ENCODE results near the gene FGD2. TPM values are rescaled to one million over a fixed set of nuclear protein-coding genes. Genes with fewer than 3 reads are reported as not detected.

Gene FGD2
- total and polyA plus RNA-seq, 2 of the 4 experiments (the other 2 are of a cell fraction) = 0.07 TPM; not detected in 1

- Histone ChIP-seq H3K4me3 (ENCODE audit: insufficient read depth, low read depth, low read length) (no peak overlapping the region), H3K9me3 (ENCODE audit: control insufficient read depth, insufficient read depth, low read length) (0 out of 2 replicates have a peak, but pooled peaks cover 2% of the 10 kb centered on the region), H2BK15ac (ENCODE audit: low read depth, low read length) (no peak overlapping the region), H3K56ac (ENCODE audit: extremely low read depth, insufficient read depth, low read length) (no peak overlapping the region), H2BK5ac (ENCODE audit: low read depth, low read length, poor library complexity, severe bottlenecking) (no peak overlapping the region), H3K79me1 (ENCODE audit: low read depth in 1 of 2, low read length in 2 of 2) (no peaks in the 10 kb centered on the region), H3K9me1 (ENCODE audit: insufficient read depth, low read length) (no peaks in the 10 kb centered on the region), H2AK5ac (ENCODE audit: low read depth, low read length) (no peak overlapping the region), H3K18ac (ENCODE audit: low read depth, low read length) (no peak overlapping the region), H3K4me2 (ENCODE audit: low read depth, low read length) (no peak overlapping the region), H2AFZ (replicated peaks; ENCODE audit: low read length, poor library complexity) (no peak overlapping the region), H3K36me3 (ENCODE audit: control insufficient read depth, insufficient read depth, low read length) (no peaks in the 10 kb centered on the region), H4K20me1 (ENCODE audit: insufficient read depth, low read length) (no peaks in the 10 kb centered on the region), H3K27ac (ENCODE audit: insufficient read depth, low read length) (no peak overlapping the region), H3K4me1 (ENCODE audit: control insufficient read depth, insufficient read depth, low read length) (peaks cover 2% of the 10 kb centered on the region; the same call in 1 of the 2 replicates), H3K27me3 (ENCODE audit: control insufficient read depth, insufficient read depth, low read length) (no peaks in the 10 kb centered on the region), H4K91ac (ENCODE audit: insufficient read depth, low read depth, low read length) (no peak overlapping the region), H2AK9ac (replicated peaks; ENCODE audit: low read depth, low read length, poor library complexity) (no peak overlapping the region), H2BK120ac (ENCODE audit: low read depth, low read length) (no peak overlapping the region), H2BK20ac (ENCODE audit: low read depth, low read length) (no peak overlapping the region), H3K4ac (ENCODE audit: low read depth, low read length) (no peak overlapping the region), H3K9ac (ENCODE audit: low read depth, low read length) (no peak overlapping the region), H4K5ac (ENCODE audit: low read depth, low read length) (no peak overlapping the region), H3K14ac (replicated peaks; ENCODE audit: low read depth, low read length) (no peak overlapping the region), H3K23ac (ENCODE audit: low read depth, low read length) (no peak overlapping the region), H4K8ac (ENCODE audit: low read depth in 2 of 2, low read length in 2 of 2) (no peak overlapping the region)
- no peak for TF ChIP-seq MXI1 (IDR thresholded peaks at IDR 0.05; ENCODE audit: borderline replicate concordance, low read depth, low read length)
- ATAC-seq (ENCODE audit: low read depth) (no peak), DNase-seq (no peak)
- WGBS, 2 experiments (ENCODE audit: extremely low coverage in 2 of 2, insufficient read length in 1 of 2) = no CpG with 5 or more reads among the region's 12 CpGs
- in situ Hi-C loops (cut with MboI; ENCODE audit: low sequenced_read_pairs) = loop anchor here (5.0 kb wide), 1 partner anchor 247 kb away; no protein-coding TSS in a partner anchor
- POLR2A ChIA-PET (ENCODE audit: unreplicated experiment) = no interaction called here
- dilution Hi-C loops (cut with HindIII; ENCODE audit: low sequenced_read_pairs, unreplicated experiment) = no loop called here
- BruUV-seq (replicated peaks) = no TSS peak
- intact Hi-C loops (cut with micrococcal nuclease) = loop anchor here (10.0 kb wide), 1 partner anchor 390 kb away; no protein-coding TSS in a partner anchor
- CTCF ChIA-PET = no interaction called here
Observed at GRCh38 chr6:37014667-37015066, 9.2 kb downstream of the FGD2 start.
